ENCODE results near the gene MVD.
A peak's percentile ranks its signal among the peaks of the same experiment; 100 is the strongest.

MVD gene

DNA sequence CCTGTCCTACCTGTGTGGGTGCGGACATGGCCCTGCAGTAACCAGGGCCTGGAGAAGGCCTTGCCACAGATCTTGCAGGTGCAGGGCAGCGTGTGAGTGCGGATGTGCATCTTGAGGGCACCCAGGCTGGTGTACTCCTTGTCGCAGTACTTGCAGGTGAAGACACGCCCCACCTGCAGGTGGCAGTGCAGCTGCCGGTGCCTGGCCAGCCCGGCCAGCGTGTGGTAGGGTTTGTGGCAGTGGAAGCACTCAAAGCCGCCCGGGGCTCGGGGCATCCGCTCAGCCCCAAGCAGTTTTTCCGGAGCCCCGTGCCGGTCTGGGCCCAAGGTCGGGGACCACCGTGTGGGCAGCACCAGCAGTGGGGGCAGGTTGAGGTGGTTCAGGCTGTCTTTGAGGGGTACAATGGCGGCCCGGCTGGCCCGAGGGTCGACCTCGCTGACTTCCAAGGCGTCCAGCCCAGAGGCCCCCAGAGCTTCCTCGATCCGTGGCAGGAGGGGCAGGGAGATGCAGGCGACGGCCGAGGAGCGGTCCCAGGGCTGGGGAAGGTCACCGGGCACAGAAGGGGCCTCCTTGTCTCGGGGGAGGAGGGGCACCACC lies 18.3 kb upstream of the MVD start:
- peak overlapping the region; percentile 24 for H3K4me3 ChIP-seq (ENCODE audit: low read depth, low read length)
- TF ChIP-seq, protein P1, sequence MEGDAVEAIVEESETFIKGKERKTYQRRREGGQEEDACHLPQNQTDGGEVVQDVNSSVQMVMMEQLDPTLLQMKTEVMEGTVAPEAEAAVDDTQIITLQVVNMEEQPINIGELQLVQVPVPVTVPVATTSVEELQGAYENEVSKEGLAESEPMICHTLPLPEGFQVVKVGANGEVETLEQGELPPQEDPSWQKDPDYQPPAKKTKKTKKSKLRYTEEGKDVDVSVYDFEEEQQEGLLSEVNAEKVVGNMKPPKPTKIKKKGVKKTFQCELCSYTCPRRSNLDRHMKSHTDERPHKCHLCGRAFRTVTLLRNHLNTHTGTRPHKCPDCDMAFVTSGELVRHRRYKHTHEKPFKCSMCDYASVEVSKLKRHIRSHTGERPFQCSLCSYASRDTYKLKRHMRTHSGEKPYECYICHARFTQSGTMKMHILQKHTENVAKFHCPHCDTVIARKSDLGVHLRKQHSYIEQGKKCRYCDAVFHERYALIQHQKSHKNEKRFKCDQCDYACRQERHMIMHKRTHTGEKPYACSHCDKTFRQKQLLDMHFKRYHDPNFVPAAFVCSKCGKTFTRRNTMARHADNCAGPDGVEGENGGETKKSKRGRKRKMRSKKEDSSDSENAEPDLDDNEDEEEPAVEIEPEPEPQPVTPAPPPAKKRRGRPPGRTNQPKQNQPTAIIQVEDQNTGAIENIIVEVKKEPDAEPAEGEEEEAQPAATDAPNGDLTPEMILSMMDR (IDR thresholded peaks at IDR 0.05; ENCODE audit: low read depth, low read length, missing control alignments): peak; percentile 85
- peak; percentile 68 for DNase-seq (ENCODE audit: low read depth)

DNA sequence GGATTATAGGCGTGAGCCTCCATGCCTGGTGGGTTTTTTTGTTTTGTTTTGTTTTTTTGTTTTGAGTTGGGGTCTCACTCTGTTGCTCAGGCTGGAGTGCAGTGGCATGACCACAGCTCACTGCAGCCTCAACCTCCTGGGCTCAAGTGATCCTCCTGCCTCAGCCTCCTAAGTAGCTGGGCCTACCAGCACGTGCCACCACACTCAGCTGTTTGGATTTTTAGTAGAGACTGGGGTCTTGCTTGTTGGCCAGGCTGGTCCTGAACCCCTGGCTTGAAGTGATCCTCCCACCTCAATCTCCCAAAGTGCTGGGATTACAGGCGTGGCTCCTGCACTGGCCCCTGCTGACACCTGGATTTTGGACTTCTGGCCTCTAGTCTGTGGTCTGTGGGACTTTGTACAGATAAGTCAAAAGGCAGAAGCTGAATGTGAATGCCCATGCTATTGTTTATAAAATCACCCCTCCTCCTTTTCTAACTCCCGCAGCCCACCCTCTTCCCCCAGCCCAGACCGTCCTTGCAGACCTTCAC lies 17.7 kb upstream of the MVD start:
- TF ChIP-seq, protein P1 (IDR thresholded peaks at IDR 0.05; ENCODE audit: low read depth, low read length, missing control alignments): no peak
- H3K4me3 ChIP-seq (ENCODE audit: low read depth, low read length): no peak overlapping the region; the same call in 1 of the 2 replicates
- no peak for DNase-seq (ENCODE audit: low read depth)

DNA sequence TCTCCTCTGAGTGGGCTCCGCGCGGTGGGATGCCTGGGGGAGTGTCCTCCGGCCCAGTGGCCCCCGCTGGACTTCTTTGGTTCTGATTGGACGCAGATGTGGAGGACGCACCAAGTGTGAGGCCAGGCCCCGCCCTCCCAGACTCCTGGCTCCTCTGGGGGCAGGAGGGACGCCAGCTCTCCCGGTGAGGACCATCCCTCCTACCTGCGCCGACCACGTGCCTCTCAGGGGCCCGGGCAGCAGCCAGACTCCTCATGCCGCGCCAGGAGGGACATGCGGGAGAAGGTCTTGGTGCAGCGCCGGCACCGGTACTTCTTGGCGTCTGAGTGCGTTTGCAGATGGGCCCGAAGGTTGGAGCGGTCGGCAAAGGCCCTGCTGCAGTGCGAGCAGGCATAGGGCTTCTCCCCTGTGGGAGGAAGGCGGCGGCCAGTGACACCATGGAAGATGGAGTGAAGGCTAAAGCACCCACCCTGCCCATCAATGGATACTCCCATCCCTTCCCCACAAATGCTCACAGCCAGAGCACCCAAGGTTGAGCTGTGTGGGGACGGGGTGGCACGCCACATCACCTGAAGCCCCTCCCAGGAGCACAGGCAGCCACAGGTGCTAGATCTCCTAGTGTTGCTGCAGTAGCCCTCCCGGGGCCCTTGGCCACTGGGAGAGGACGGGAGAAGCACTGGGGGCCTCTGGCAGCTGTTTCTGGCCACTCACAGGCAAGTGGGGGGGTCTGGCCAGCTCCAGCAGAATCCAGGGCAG lies 15.5 kb upstream of the MVD start:
- TF ChIP-seq, protein P1 (IDR thresholded peaks at IDR 0.05; ENCODE audit: low read depth, low read length, missing control alignments): no peak
- no peak for DNase-seq (ENCODE audit: low read depth)
- no peak overlapping the region for H3K4me3 ChIP-seq (ENCODE audit: low read depth, low read length)

DNA sequence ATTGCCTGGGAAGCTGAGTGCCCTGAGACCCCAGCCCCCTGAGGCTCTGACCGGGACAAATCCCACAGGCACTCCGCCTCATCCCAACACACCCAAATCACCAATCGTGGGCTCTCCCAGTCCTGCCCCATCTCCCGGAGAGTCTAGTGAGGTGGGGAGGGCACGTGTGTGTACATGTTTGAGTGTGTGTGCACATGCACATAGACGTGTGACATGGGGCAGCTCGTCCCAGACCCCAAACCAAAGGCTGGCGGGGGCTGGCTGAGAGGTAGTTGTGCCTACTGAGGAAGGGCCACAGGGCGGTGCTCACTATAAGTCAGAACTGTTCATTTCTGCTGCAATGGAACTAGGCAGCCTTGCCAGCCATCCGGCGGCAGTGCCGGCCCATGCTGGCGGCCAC lies 14.8 kb upstream of the MVD start:
- TF ChIP-seq, protein P1 (IDR thresholded peaks at IDR 0.05; ENCODE audit: low read depth, low read length, missing control alignments): no peak
- H3K4me3 ChIP-seq (ENCODE audit: low read depth, low read length): no peak overlapping the region
- no peak for DNase-seq (ENCODE audit: low read depth)

DNA sequence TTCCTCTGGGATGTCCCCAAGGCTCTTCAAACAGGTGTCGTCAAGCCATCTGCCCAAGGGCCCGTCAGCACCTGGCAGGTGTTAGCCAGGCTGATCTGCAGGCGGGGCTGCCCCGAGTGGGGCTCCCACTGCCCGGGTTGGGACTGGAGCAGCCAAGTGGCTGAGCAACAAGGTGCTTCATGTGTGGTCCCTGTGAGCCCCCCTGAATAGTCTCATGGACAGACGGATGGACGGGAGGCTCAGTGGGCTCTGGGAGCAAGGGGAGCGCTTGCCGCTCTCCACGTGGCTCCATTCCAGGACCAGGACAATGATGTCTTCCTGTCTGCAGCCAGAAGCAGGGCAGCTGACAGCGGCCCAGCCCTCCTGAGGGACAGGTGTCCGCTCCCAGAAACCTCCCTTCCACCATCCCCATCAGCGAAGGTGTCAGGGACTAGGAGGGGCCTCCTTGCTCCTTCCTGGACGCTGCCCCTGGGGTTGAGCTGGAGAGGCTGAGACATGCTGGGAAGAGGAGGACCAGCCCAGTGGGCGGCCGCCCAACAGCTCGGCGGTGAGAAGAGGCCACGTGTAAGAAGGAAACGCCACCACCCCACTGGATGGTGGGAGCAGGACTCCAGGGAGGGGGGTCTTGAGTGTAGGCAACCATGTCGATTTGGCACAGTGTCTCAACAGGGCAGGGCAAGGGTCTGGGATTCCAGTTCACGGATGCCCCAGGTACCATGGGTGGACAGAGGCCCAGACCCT lies 13.8 kb upstream of the MVD start:
- TF ChIP-seq, protein P1 (IDR thresholded peaks at IDR 0.05; ENCODE audit: low read depth, low read length, missing control alignments): no peak
- H3K4me3 ChIP-seq (ENCODE audit: low read depth, low read length): no peak overlapping the region
- DNase-seq (ENCODE audit: low read depth): no peak

DNA sequence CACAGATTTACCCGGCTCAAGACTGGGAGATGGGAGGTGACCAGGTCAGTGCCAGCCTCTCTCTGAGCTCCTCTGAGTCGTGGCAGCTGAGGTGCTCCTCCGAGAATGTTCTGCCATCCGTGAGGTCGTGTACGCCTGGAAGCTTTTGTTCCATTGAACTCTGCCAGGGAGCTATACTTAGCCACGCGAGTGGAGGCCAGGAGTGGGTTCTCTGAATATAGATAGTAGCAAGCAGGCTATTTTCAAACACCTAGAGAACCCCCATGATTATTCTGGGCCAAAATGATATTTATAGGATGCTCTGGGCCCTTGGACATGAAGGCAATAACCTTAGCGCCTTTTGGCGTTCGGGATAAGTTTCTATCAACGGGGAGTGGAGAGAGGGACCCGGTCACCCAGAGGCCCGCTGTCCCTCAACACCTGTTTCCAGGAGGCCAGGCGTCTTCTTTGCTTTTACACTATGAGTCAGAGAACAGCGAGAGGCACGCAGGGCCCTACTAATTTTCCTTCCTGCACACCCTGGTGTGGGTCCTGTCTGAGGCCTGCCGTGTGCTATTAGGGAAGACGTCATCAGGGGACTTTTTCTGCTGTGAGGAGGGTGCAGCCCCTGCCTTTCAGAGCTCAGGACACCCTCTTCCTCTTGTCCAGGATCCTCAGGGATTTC lies 11.0 kb upstream of the MVD start:
- H3K4me3 ChIP-seq (ENCODE audit: low read depth, low read length): no peak overlapping the region
- DNase-seq (ENCODE audit: low read depth): no peak
- TF ChIP-seq, protein P1 (IDR thresholded peaks at IDR 0.05; ENCODE audit: low read depth, low read length, missing control alignments): no peak
